A549 (cell line): ENCODE data around the gene PCSK5. TPM values are rescaled to one million over a fixed set of nuclear protein-coding genes. Genes with fewer than 3 reads are reported as not detected.

Experiments used
- ATAC-seq, 2 experiments: fragments of 200-7000 bp in 1 of 2; fragments of >200 bp in 1 of 2; cut with Nextera tagmentation in 1 of 2; cut with Tn5 transposase in 1 of 2; 3 replicates each; pipeline versions ENCODE4 v1.8.0 to v1.9.1; 2018 to 2020; ENCODE audit warnings: mild to moderate bottlenecking in 1 of 2, moderate library complexity in 1 of 2
- CTCF ChIA-PET: fragments of 300-600 bp; sonication (Branson Sonifier 250); formaldehyde crosslinking; extraction: SDS; loops from one replicate; lab custom pipeline; 2021; ENCODE audit warnings: antibody characterized with exemption, inconsistent platforms; lab: Yijun Ruan, JAX
- POLR2A ChIA-PET: fragments of 350-600 bp; formaldehyde crosslinking; extraction: SDS; loops from one replicate; lab custom pipeline; 2021; ENCODE audit warnings: antibody characterized with exemption, inconsistent platforms; lab: Yijun Ruan, JAX
- DNase-seq, 2 experiments: peaks; one replicate each; pipeline versions ENCODE4 v3.0.0 to v3.0.0-alpha.2; 2011 to 2016; ENCODE audit warnings: low read depth in 1 of 2, low spot score in 1 of 2
- FAIRE-seq: peaks from 2 replicates; lab custom pipeline; 2011; peaks lifted over from hg19 to GRCh38; lab: Jason Lieb, UNC
- H3K27ac ChIP-seq, 2 experiments: fragments of >200 bp; sonication (Bioruptor Twin); formaldehyde crosslinking; 3 replicates each; pipeline ENCODE4 v1.5.1; 2016 to 2017
- H3K4me1 ChIP-seq: fragments of >200 bp; sonication (Bioruptor Twin); formaldehyde crosslinking; 3 replicates; pipeline ENCODE4 v1.6.1; 2016
- H3K4me2 ChIP-seq: fragments of >200 bp; sonication (Bioruptor Twin); formaldehyde crosslinking; 3 replicates; pipeline ENCODE4 v1.6.1; 2016
- H3K4me3 ChIP-seq: fragments of >200 bp; sonication (Bioruptor Twin); formaldehyde crosslinking; 3 replicates; pipeline ENCODE4 v1.5.1; 2016
- H3K9me3 ChIP-seq: fragments of >200 bp; sonication (Bioruptor Twin); formaldehyde crosslinking; 3 replicates; pipeline ENCODE4 v1.6.1; 2016
- BHLHE40 ChIP-seq: IDR thresholded peaks from 2 replicates; pipeline ENCODE4 v1.6.1; 2012; ENCODE audit warnings: low read depth, low read length, inconsistent platforms
- CBX8 ChIP-seq: fragments of 200-600 bp; sonication (generic); IDR thresholded peaks from 2 replicates; pipeline ENCODE4 v1.6.1; 2016
- CHD2 ChIP-seq: fragments of 150-350 bp; IDR thresholded peaks from 2 replicates; pipeline ENCODE4 v1.6.1; 2014; ENCODE audit warnings: low read length; ENCODE audit not compliant: partially characterized antibody
- CHD4 ChIP-seq: fragments of 200-600 bp; sonication (generic); IDR thresholded peaks from 2 replicates; pipeline ENCODE4 v1.6.1; 2016; ENCODE audit warnings: antibody characterized with exemption, mild to moderate bottlenecking, borderline replicate concordance
- ESRRA ChIP-seq: fragments of 150-350 bp; IDR thresholded peaks from 2 replicates; pipeline ENCODE4 v1.6.1; 2014; ENCODE audit warnings: mild to moderate bottlenecking, low read length, borderline replicate concordance
- FOSL2 ChIP-seq, 2 experiments: fragments of 450-650 bp in 1 of 2; fragments of >200 bp in 1 of 2; sonication (Bioruptor Twin) in 1 of 2; formaldehyde crosslinking; IDR thresholded peaks; 2 replicates each; pipeline versions ENCODE4 v1.5.0 to v1.6.1; 2016 to 2020; ENCODE audit warnings: mild to moderate bottlenecking in 1 of 2, moderate library complexity in 1 of 2
- HOXB5 ChIP-seq: fragments of 250-450 bp; sonication (Bioruptor Pico); IDR thresholded peaks from 2 replicates; pipeline ENCODE4 v1.5.0; 2020; ENCODE audit warnings: mild to moderate bottlenecking, moderate library complexity
- JUNB ChIP-seq: fragments of >200 bp; sonication (Bioruptor Twin); formaldehyde crosslinking; IDR thresholded peaks from 2 replicates; pipeline ENCODE4 v1.6.1; 2016
- MAFK ChIP-seq: fragments of 450-650 bp; IDR thresholded peaks from 2 replicates; pipeline ENCODE4 v1.6.1; 2014; ENCODE audit not compliant: partially characterized antibody
- MYC ChIP-seq: IDR thresholded peaks from 2 replicates; pipeline ENCODE4 v1.6.1; 2012; ENCODE audit warnings: mild to moderate bottlenecking, inconsistent platforms, low read length, improper control_type of control experiment, borderline replicate concordance
- NFE2L2 ChIP-seq: fragments of 150-350 bp; conservative IDR thresholded peaks from 2 replicates; pipeline ENCODE4 v1.6.1; 2014; ENCODE audit warnings: low read length
- NR3C1 ChIP-seq: fragments of >200 bp; sonication (Bioruptor Twin); formaldehyde crosslinking; IDR thresholded peaks from 3 replicates; pipeline ENCODE4 v1.6.1; 2017
- SMC3 ChIP-seq: fragments of >200 bp; sonication (Bioruptor Twin); formaldehyde crosslinking; IDR thresholded peaks from 3 replicates; pipeline ENCODE4 v1.6.1; 2018; ENCODE audit warnings: inconsistent platforms
- TP53 ChIP-seq: fragments of 250-450 bp; sonication (Bioruptor Pico); IDR thresholded peaks from 2 replicates; pipeline ENCODE4 v1.5.0; 2021; ENCODE audit warnings: mild to moderate bottlenecking, moderate library complexity
- ZC3H11A ChIP-seq: fragments of 450-650 bp; IDR thresholded peaks from 2 replicates; pipeline ENCODE4 v1.6.1; 2014; ENCODE audit warnings: antibody characterized with exemption, mild to moderate bottlenecking
- WGBS: methylation state at CpG from one replicate; pipeline ENCODE4 v1.1.6; 2017; ENCODE audit errors: missing lambda C conversion rate; 5-methylcytosine and 5-hydroxymethylcytosine counted together
- polyA plus RNA-seq, 4 experiments: library from polyadenylated mRNA; depleted of rRNA in 3 of 4; stranded (reverse); fragments of >200 nt; fragmentation: RNase III in 1 of 4; extraction: RNeasy Plus Mini Kit Qiagen cat#74134 plus additional on column Dnase treatment in 1 of 4; gene quantifications; 2 replicates in 3 of 4; 3 replicates in 1 of 4; pipeline ENCODE4 v1.2.3, GENCODE V29; 2011 to 2017
- TF ChIP-seq, protein P1 (sequence below): IDR thresholded peaks from 2 replicates; pipeline ENCODE4 v1.6.1; 2012; ENCODE audit warnings: low read depth, borderline replicate concordance
- TF ChIP-seq, protein P2 (sequence below): fragments of 250-450 bp; sonication (Bioruptor Pico); IDR thresholded peaks from 2 replicates; pipeline ENCODE4 v1.5.0; 2020; ENCODE audit warnings: low read depth, mild to moderate bottlenecking, moderate library complexity

The PCSK5 gene
- polyA plus RNA-seq, 2 of the 4 experiments (the other 2 are of a cell fraction), result 1.3 to 6.7 TPM

DNA sequence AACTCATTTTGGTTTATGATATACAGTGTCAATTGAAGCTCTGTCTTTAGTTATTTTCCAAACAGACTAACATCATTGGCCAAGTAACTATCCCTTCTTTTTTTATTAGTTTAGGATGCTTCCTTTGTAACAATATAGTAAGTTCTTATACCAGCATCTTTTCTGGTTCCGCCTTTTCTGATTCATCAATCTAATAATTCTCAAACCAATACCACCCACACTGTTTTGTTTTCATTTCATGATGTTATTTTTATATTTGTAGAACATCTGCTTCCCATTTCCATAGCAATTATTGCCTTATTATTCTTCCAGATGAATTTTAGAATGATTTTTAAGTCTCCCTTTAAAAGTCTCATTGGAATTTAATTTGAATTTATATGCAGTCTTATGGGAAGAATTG is 285.7 kb downstream of the PCSK5 start:
- no peak for TF ChIP-seq ZC3H11A
- no peak for TF ChIP-seq MYC
- no peak for FAIRE-seq
- POLR2A ChIA-PET, result no interaction called here
- ATAC-seq, result no peak
- H3K9me3 ChIP-seq, result 0 out of 3 replicates have a peak, but pooled peaks cover 2% of the 10 kb centered on the region
- no peak for DNase-seq
- no peak overlapping the region for H3K4me3 ChIP-seq
- H3K4me1 ChIP-seq, result peaks cover 8% of the 10 kb centered on the region; the same call in 2 of the 3 replicates
- CTCF ChIA-PET, result interaction anchor here (0.7 kb wide), 1 partner anchor 9 kb away, joined by 6 read pairs; no protein-coding TSS in a partner anchor
- no peak overlapping the region for H3K4me2 ChIP-seq
- H3K27ac ChIP-seq, result no peak overlapping the region
- 0% methylated on average over 1 of the region's 1 CpG for WGBS

DNA sequence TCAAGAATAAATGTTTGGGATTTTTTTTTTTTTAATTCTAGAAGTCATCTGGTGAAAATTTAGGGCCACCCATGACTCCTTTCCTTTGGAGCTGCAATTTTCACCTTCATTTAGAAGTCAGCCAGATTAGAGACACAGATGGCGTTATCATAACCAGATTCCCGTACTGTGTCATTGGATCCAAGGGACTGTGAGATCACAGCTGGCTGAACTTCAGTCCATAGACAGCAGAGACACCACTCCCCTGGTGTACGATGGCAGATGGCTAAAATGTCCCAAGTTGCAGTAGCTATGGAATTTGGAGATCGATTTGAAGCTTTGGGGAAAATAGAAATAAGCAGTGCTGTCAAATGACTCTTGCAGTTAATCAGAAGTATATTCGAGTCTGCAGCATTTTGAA is 287.5 kb downstream of the PCSK5 start:
- TF ChIP-seq NFE2L2, result no peak
- TF ChIP-seq, protein P1, sequence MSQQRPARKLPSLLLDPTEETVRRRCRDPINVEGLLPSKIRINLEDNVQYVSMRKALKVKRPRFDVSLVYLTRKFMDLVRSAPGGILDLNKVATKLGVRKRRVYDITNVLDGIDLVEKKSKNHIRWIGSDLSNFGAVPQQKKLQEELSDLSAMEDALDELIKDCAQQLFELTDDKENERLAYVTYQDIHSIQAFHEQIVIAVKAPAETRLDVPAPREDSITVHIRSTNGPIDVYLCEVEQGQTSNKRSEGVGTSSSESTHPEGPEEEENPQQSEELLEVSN, result no peak
- TF ChIP-seq JUNB, result no peak
- TF ChIP-seq, protein P2, sequence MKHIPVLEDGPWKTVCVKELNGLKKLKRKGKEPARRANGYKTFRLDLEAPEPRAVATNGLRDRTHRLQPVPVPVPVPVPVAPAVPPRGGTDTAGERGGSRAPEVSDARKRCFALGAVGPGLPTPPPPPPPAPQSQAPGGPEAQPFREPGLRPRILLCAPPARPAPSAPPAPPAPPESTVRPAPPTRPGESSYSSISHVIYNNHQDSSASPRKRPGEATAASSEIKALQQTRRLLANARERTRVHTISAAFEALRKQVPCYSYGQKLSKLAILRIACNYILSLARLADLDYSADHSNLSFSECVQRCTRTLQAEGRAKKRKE (CRISPR knock-in tag), result no peak
- no peak for TF ChIP-seq TP53 (CRISPR knock-in tag)
- TF ChIP-seq CHD2, result no peak
- TF ChIP-seq CBX8, result no peak
- Histone ChIP-seq H3K9me3 (0 out of 3 replicates have a peak, but pooled peaks cover 2% of the 10 kb centered on the region), H3K27ac (no peak overlapping the region), H3K4me1 (peaks cover 13% of the 10 kb centered on the region; the same call in 2 of the 3 replicates), H3K4me3 (no peak overlapping the region), H3K4me2 (no peak overlapping the region)
- ATAC-seq (no peak), DNase-seq (no peak), FAIRE-seq (no peak)
- CTCF ChIA-PET, result interaction anchor here (1.0 kb wide), 1 partner anchor 23 kb away, joined by 3 read pairs; no protein-coding TSS in a partner anchor
- 50% methylated on average over 5 of the region's 5 CpGs for WGBS
- POLR2A ChIA-PET, result no interaction called here

DNA sequence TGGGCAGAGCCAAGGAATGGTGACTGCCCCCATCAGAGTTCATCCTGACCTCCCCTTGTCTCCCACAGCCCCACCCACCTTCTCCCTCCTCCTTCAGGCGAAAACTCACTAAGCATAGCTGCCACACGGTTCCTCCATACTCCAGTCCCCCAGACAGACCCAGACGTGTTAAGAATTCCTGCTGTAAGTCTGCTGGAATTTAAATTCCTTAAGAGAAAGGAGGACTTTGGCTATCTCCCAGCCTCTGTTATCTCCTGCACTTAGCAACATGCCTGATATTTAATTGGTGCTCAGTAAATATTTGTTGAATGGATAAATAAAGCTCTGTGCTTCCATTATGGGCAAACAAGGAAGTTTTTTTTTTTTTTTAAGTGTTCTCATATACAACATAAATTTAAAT is 290.1 kb downstream of the PCSK5 start:
- H3K9me3 ChIP-seq, result no peaks in the 10 kb centered on the region
- H3K4me1 ChIP-seq, result peaks cover 13% of the 10 kb centered on the region; the same call in 2 of the 3 replicates
- ATAC-seq (peak; percentile 64 to 87; a peak in 5 of 6 replicates), DNase-seq (peak in 1 of 2 experiments; percentile 78), FAIRE-seq (no peak)
- peak overlapping the region; percentile 34; the same call in 2 of the 3 replicates for H3K4me2 ChIP-seq
- H3K4me3 ChIP-seq, result no peak overlapping the region
- 34% methylated on average over 3 of the region's 3 CpGs for WGBS
- ChIA-PET POLR2A (no interaction called here), CTCF (interaction anchor here (0.9 kb wide), 1 partner anchor 8 kb away, joined by 4 read pairs; no protein-coding TSS in a partner anchor)
- TF ChIP-seq NR3C1, result no peak
- H3K27ac ChIP-seq, result no peak overlapping the region

DNA sequence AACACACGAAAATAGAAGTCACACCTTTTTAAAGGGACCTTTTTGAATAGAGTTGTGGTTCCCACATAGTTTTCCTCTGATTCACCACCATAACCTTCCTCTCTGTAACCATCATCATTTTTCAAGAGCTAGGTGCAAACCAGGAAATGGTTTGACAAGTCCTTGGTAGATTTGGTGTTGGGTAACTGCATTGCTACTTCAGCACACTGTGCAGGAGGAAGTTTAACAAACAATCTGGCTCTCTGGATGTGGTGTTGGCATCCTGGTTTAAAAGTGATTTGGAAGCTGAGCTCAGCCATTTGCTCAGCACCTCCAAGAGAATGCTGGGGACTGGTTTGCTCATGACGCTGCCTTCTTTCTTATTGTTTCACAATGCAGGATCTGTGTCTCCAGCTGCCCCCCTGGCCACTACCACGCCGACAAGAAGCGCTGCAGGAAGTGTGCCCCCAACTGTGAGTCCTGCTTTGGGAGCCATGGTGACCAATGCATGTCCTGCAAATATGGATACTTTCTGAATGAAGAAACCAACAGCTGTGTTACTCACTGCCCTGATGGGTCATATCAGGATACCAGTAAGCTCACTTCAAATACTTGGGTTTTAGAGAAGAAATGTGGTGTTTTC is 290.7 kb downstream of the PCSK5 start:
- ATAC-seq, result peak; percentile 59 to 91; a peak in 5 of 6 replicates
- no peak overlapping the region for H3K27ac ChIP-seq
- peak; percentile 12 to 82 for DNase-seq
- peak overlapping the region; percentile 34; the same call in 2 of the 3 replicates for H3K4me2 ChIP-seq
- FAIRE-seq, result no peak
- TF ChIP-seq BHLHE40 (no peak), ESRRA (no peak), JUNB (0 out of 2 replicates have a peak, but pooled peaks have one; percentile 21), HOXB5 (no peak), CHD4 (no peak), NR3C1 (no peak), MAFK (peak; percentile 5), SMC3 (no peak), CBX8 (no peak), FOSL2 (IDR thresholded peaks at IDR 0.05) (no peak), FOSL2 (CRISPR knock-in tag; IDR thresholded peaks at IDR 0.05) (peak; percentile 46)
- ChIA-PET POLR2A (no interaction called here), CTCF (no interaction called here)
- WGBS, result 71% methylated on average over 5 of the region's 5 CpGs
- peaks cover 13% of the 10 kb centered on the region; the same call in 2 of the 3 replicates for H3K4me1 ChIP-seq
- H3K4me3 ChIP-seq, result no peak overlapping the region
- H3K9me3 ChIP-seq, result no peaks in the 10 kb centered on the region
